OCI-LY7 (cell line): ENCODE results near the gene TRPM8. TPM values are rescaled to one million over a fixed set of nuclear protein-coding genes. Genes with fewer than 3 reads are reported as not detected.
"Not testable (repeated sequence)": the region's sequence is repeated elsewhere in the genome, so short reads cannot be mapped to it uniquely, and the experiment has no call there.

Experiments
- BruUV-seq: library from RNA; stranded (reverse); fragments of 400-500 nt; replicated peaks from 2 replicates; lab custom pipeline; 2021; lab: Mats Ljungman, UMichigan
- CTCF ChIA-PET: fragments of 300-600 bp; sonication (Branson Sonifier 250); formaldehyde crosslinking; loops from one replicate; lab custom pipeline; 2022; ENCODE audit warnings: antibody characterized with exemption; ENCODE audit not compliant: unreplicated experiment; lab: Charles Lee
- POLR2A ChIA-PET: fragments of 300-600 bp; sonication (Branson Sonifier 250); formaldehyde crosslinking; loops from one replicate; lab custom pipeline; 2022; ENCODE audit warnings: antibody characterized with exemption; lab: Charles Lee
- DNase-seq: peaks from one replicate; pipeline ENCODE4 v3.0.0-alpha.2; 2015; ENCODE audit warnings: low spot score
- H2AFZ ChIP-seq: fragments of 200-600 bp; sonication (generic), shearing (Covaris generic); 2 replicates; pipeline ENCODE4 v1.6.1; 2014; ENCODE audit warnings: mild to moderate bottlenecking, antibody characterized with exemption, low read length, moderate library complexity
- H3K27ac ChIP-seq: fragments of 200-600 bp; sonication (generic); 2 replicates; pipeline ENCODE4 v1.5.1; 2014; ENCODE audit warnings: mixed run types, low read depth, mild to moderate bottlenecking, moderate library complexity, low read length, inconsistent platforms; ENCODE audit not compliant: poor library complexity, severe bottlenecking
- H3K36me3 ChIP-seq: fragments of 200-600 bp; sonication (generic); 2 replicates; pipeline ENCODE4 v1.6.1; 2014; ENCODE audit warnings: mild to moderate bottlenecking, antibody characterized with exemption, low read length, moderate library complexity, mixed read lengths; ENCODE audit not compliant: insufficient read depth
- H3K4me1 ChIP-seq: fragments of 200-600 bp; sonication (generic); 2 replicates; pipeline ENCODE4 v1.5.1; 2014; ENCODE audit warnings: mild to moderate bottlenecking, low read length; ENCODE audit not compliant: insufficient read depth, poor library complexity, severe bottlenecking
- H3K4me2 ChIP-seq: fragments of 200-600 bp; sonication (generic); 2 replicates; pipeline ENCODE4 v1.6.1; 2014; ENCODE audit warnings: mild to moderate bottlenecking, low read length
- H3K4me3 ChIP-seq: fragments of 200-600 bp; sonication (generic); 2 replicates; pipeline ENCODE4 v1.5.1; 2014; ENCODE audit warnings: mild to moderate bottlenecking, low read depth, low read length; ENCODE audit not compliant: poor library complexity, severe bottlenecking
- H3K79me2 ChIP-seq: fragments of 200-600 bp; sonication (generic); 2 replicates; pipeline ENCODE4 v1.6.1; 2016; ENCODE audit warnings: low read depth, mild to moderate bottlenecking, low read length, moderate library complexity, mixed read lengths; ENCODE audit not compliant: insufficient read depth
- H3K9me2 ChIP-seq: fragments of 200-600 bp; sonication (generic); 2 replicates; pipeline ENCODE4 v1.6.1; 2016; ENCODE audit warnings: mild to moderate bottlenecking, low read length, mixed read lengths; ENCODE audit not compliant: insufficient read depth
- H3K9me3 ChIP-seq: fragments of 200-600 bp; sonication (generic); 2 replicates; pipeline ENCODE4 v1.6.1; 2014; ENCODE audit warnings: mild to moderate bottlenecking, mixed run types, low read length, mixed read lengths
- H4K20me1 ChIP-seq: fragments of 200-600 bp; sonication (generic); 2 replicates; pipeline ENCODE4 v1.6.1; 2014; ENCODE audit warnings: mild to moderate bottlenecking, antibody characterized with exemption, low read length, moderate library complexity, mixed read lengths; ENCODE audit not compliant: insufficient read depth
- CTCF ChIP-seq: fragments of 200-600 bp; sonication (generic); conservative IDR thresholded peaks from 2 replicates; pipeline ENCODE4 v1.5.1; 2014; ENCODE audit warnings: mild to moderate bottlenecking, antibody characterized with exemption, low read length, moderate library complexity, mixed read lengths
- EZH2phosphoT487 ChIP-seq: fragments of 200-600 bp; sonication (generic); IDR thresholded peaks from 2 replicates; pipeline ENCODE4 v1.6.1; 2018; ENCODE audit warnings: low read depth, borderline replicate concordance, mild to moderate bottlenecking, mixed run types, antibody characterized with exemption, low read length, moderate library complexity, mixed read lengths
- intact Hi-C: fragments of 100-400 bp; cut with micrococcal nuclease; formaldehyde crosslinking; loops from one replicate; pipeline ENCODE4 v1.10.0; 2022; ENCODE audit not compliant: unreplicated experiment
- total RNA-seq, 2 experiments: library from RNA; depleted of rRNA in 1 of 2; stranded (reverse); fragments of >200 nt in 1 of 2; shearing (Covaris generic) in 1 of 2; gene quantifications; 2 replicates each; pipeline ENCODE4 v1.2.3, GENCODE V29; 2014 to 2022

TRPM8 gene
- total RNA-seq, 2 experiments from 2014 or later, result not detected

GRCh38 chr2:233961905-233962304 lies 44.7 kb downstream of the TRPM8 start:
- TF ChIP-seq CTCF, result no peak
- no peak for TF ChIP-seq EZH2phosphoT487
- H3K9me2 ChIP-seq, result no peaks in the 10 kb centered on the region
- no peaks in the 10 kb centered on the region for H3K79me2 ChIP-seq
- no TSS peak for BruUV-seq
- no peak overlapping the region for H3K27ac ChIP-seq
- H3K9me3 ChIP-seq, result no peaks in the 10 kb centered on the region
- no peaks in the 10 kb centered on the region for H4K20me1 ChIP-seq
- no peaks in the 10 kb centered on the region for H3K36me3 ChIP-seq
- H3K4me2 ChIP-seq, result no peak overlapping the region
- ChIA-PET POLR2A (interaction anchor here (0.6 kb wide), 1 partner anchor 170 kb away, joined by 3 read pairs; no protein-coding TSS in a partner anchor), CTCF (no interaction called here)
- H3K4me3 ChIP-seq, result no peak overlapping the region
- DNase-seq, result no peak
- intact Hi-C loops, result no loop called here
- no peak overlapping the region for H2AFZ ChIP-seq
- no peaks in the 10 kb centered on the region for H3K4me1 ChIP-seq

GRCh38 chr2:233964581-233964980 lies 47.4 kb downstream of the TRPM8 start:
- H3K9me3 ChIP-seq, result no peaks in the 10 kb centered on the region
- BruUV-seq, result no TSS peak
- no peak overlapping the region for H2AFZ ChIP-seq
- POLR2A ChIA-PET, result interaction anchor here (0.7 to 1.3 kb wide), 2 partner anchors 12 to 571 kb away, joined by 5 to 6 read pairs; no protein-coding TSS in a partner anchor
- H3K36me3 ChIP-seq, result no peaks in the 10 kb centered on the region
- no peak for TF ChIP-seq EZH2phosphoT487
- no peak for TF ChIP-seq CTCF
- H3K4me3 ChIP-seq, result no peak overlapping the region
- CTCF ChIA-PET, result no interaction called here
- H3K79me2 ChIP-seq, result no peaks in the 10 kb centered on the region
- DNase-seq, result no peak
- no peaks in the 10 kb centered on the region for H3K4me1 ChIP-seq
- H3K9me2 ChIP-seq, result no peaks in the 10 kb centered on the region
- no peaks in the 10 kb centered on the region for H4K20me1 ChIP-seq
- no peak overlapping the region for H3K4me2 ChIP-seq
- intact Hi-C loops, result no loop called here
- H3K27ac ChIP-seq, result no peak overlapping the region

- TF ChIP-seq EZH2phosphoT487 (no peak), CTCF (no peak)
- Histone ChIP-seq H3K9me2 (no peaks in the 10 kb centered on the region), H2AFZ (no peak overlapping the region), H4K20me1 (no peaks in the 10 kb centered on the region), H3K4me3 (no peak overlapping the region), H3K9me3 (no peaks in the 10 kb centered on the region), H3K27ac (no peak overlapping the region), H3K36me3 (no peaks in the 10 kb centered on the region), H3K4me2 (no peak overlapping the region), H3K79me2 (no peaks in the 10 kb centered on the region), H3K4me1 (no peaks in the 10 kb centered on the region)
- intact Hi-C loops, result no loop called here
- CTCF ChIA-PET, result no interaction called here
- POLR2A ChIA-PET, result interaction anchor here (0.7 to 1.3 kb wide), 2 partner anchors 13 to 571 kb away, joined by 5 to 6 read pairs; no protein-coding TSS in a partner anchor
- BruUV-seq, result no TSS peak
- DNase-seq, result no peak
Measured at GRCh38 chr2:233965032-233965603, 47.9 kb downstream of the TRPM8 start.

- H3K79me2 ChIP-seq, BruUV-seq, H2AFZ ChIP-seq, H3K4me1 ChIP-seq, H3K9me2 ChIP-seq, DNase-seq, H3K36me3 ChIP-seq, H4K20me1 ChIP-seq, intact Hi-C loops, CTCF ChIA-PET, H3K27ac ChIP-seq, H3K4me3 ChIP-seq, H3K4me2 ChIP-seq, H3K9me3 ChIP-seq: not testable (repeated sequence)
- POLR2A ChIA-PET, result interaction anchor here (0.6 to 1.3 kb wide), 2 partner anchors 13 to 71 kb away, joined by 4 to 5 read pairs; no protein-coding TSS in a partner anchor
Measured at GRCh38 chr2:233965646-233966045, 48.5 kb downstream of the TRPM8 start.
